Keratinocyte (primary cell): ENCODE measurements around the gene KCNIP3.

Source experiments
- CTCF ChIP-seq, 3 experiments: IDR thresholded peaks in 1 of 3; conservative IDR thresholded peaks in 1 of 3; optimal IDR thresholded peaks in 1 of 3; 2 replicates in 2 of 3; 3 replicates in 1 of 3; pipeline versions ENCODE3 to v1.5.1; 2011; ENCODE audit warnings: low read length in 3 of 3, mild to moderate bottlenecking in 3 of 3, moderate library complexity in 2 of 3, control low read depth in 1 of 3, inconsistent platforms in 1 of 3; ENCODE audit not compliant: insufficient read depth in 2 of 3; ENCODE audit errors: extremely low read depth in 1 of 3
- EZH2 ChIP-seq: IDR thresholded peaks from one replicate; pipeline ENCODE4 v1.6.1; 2012; ENCODE audit warnings: inconsistent platforms, mild to moderate bottlenecking, low read length, moderate library complexity

- TF ChIP-seq CTCF (optimal IDR thresholded peaks at IDR 0.05 in 1 of 3, IDR thresholded peaks at IDR 0.05 in 1 of 3, conservative IDR thresholded peaks at IDR 0.05 in 1 of 3; ENCODE audit: extremely low read depth in 1 of 3, insufficient read depth in 2 of 3, low read length in 3 of 3) = no peak
- no peak for TF ChIP-seq EZH2
Observed at GRCh38 chr2:95333056-95333455, 35.9 kb downstream of the KCNIP3 start.
